K562 (cell line): ENCODE measurements around the gene GLYATL3.

Experiments used
- CAMTA2 ChIP-seq: fragments of 250-450 bp; sonication (Bioruptor Pico); conservative IDR thresholded peaks from 2 replicates; pipeline ENCODE4 v1.5.1; 2022
- CEBPB ChIP-seq: fragments of 450-650 bp; IDR thresholded peaks from 2 replicates; pipeline ENCODE4 v1.6.1; 2016; ENCODE audit warnings: missing genetic modification characterization, missing compliant biosample characterization
- CHD1 ChIP-seq: fragments of 200-600 bp; sonication (generic); IDR thresholded peaks from one replicate; pipeline ENCODE4 v1.6.1; 2012; ENCODE audit warnings: mild to moderate bottlenecking, moderate library complexity, low read length, inconsistent platforms
- GABPA ChIP-seq: fragments of 200-800 bp; sonication (Bioruptor generic); conservative IDR thresholded peaks from 2 replicates; pipeline ENCODE4 v1.6.1; 2016; ENCODE audit warnings: low read depth, missing genetic modification characterization, missing compliant biosample characterization
- NFRKB ChIP-seq: fragments of 450-650 bp; IDR thresholded peaks from 2 replicates; pipeline ENCODE4 v1.6.1; 2016; ENCODE audit warnings: low read depth
- RAD21 ChIP-seq, 2 experiments: fragments of 250-450 bp in 1 of 2; fragments of 450-650 bp in 1 of 2; sonication (Bioruptor Pico) in 1 of 2; formaldehyde crosslinking in 1 of 2; IDR thresholded peaks in 1 of 2; conservative IDR thresholded peaks in 1 of 2; 2 replicates each; pipeline versions ENCODE4 v1.4.0 to v1.8.0; 2020 to 2022; ENCODE audit warnings: mild to moderate bottlenecking in 2 of 2, moderate library complexity in 1 of 2
- RFX5 ChIP-seq: IDR thresholded peaks from 2 replicates; pipeline ENCODE4 v1.6.1; 2011; ENCODE audit warnings: low read depth, mild to moderate bottlenecking, improper control_type of control experiment, low read length
- TRIM28 ChIP-seq: fragments of 450-650 bp; IDR thresholded peaks from 2 replicates; pipeline ENCODE4 v1.6.1; 2017
- ZNF274 ChIP-seq: IDR thresholded peaks from 2 replicates; pipeline ENCODE4 v1.6.1; 2011; ENCODE audit warnings: low read depth, mild to moderate bottlenecking, low read length, moderate library complexity, borderline replicate concordance
- TF ChIP-seq, protein P1 (sequence below), 3 experiments: IDR thresholded peaks in 2 of 3; conservative IDR thresholded peaks in 1 of 3; 2 replicates each; pipeline ENCODE4 v1.5.1; 2011 to 2012; ENCODE audit warnings: low read length in 3 of 3, mild to moderate bottlenecking in 3 of 3, control low read depth in 2 of 3, improper control_type of control experiment in 1 of 3, inconsistent platforms in 1 of 3, low read depth in 1 of 3, mixed read lengths in 1 of 3, moderate library complexity in 1 of 3; ENCODE audit not compliant: insufficient read depth in 2 of 3
- TF ChIP-seq, protein P2 (sequence below), 2 experiments: fragments of 450-650 bp; formaldehyde crosslinking in 1 of 2; IDR thresholded peaks; 2 replicates each; pipeline versions ENCODE4 v1.4.0 to v1.6.1; 2014 to 2020; ENCODE audit warnings: mild to moderate bottlenecking in 2 of 2, borderline replicate concordance in 1 of 2, low read depth in 1 of 2
- TF ChIP-seq, protein P3 (sequence below): sonication (generic); formaldehyde crosslinking; IDR thresholded peaks from 2 replicates; pipeline ENCODE4 v1.8.1; 2022; ENCODE audit warnings: missing genetic modification reagents

DNA sequence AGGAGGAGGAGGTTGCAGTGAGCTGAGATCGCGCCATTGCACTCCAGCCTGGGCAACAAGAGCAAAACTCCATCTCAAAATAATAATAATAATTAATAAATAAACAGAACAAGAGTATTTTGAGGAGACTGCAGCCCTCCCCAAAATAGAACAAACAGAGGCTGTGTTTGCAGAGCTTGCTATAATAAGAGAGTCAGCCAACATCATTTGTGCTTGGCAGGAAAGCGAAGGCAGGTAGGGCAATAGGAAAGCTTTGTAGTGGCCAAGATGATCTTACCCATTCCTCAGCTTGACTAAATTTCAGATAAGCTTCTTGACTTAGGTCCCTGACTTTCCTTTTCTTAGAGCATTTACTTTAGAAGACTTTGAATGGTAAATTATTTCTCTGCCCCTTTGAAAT is 57.5 kb downstream of the GLYATL3 start:
- TF ChIP-seq CEBPB (tag) = no peak
- TF ChIP-seq, protein P1, sequence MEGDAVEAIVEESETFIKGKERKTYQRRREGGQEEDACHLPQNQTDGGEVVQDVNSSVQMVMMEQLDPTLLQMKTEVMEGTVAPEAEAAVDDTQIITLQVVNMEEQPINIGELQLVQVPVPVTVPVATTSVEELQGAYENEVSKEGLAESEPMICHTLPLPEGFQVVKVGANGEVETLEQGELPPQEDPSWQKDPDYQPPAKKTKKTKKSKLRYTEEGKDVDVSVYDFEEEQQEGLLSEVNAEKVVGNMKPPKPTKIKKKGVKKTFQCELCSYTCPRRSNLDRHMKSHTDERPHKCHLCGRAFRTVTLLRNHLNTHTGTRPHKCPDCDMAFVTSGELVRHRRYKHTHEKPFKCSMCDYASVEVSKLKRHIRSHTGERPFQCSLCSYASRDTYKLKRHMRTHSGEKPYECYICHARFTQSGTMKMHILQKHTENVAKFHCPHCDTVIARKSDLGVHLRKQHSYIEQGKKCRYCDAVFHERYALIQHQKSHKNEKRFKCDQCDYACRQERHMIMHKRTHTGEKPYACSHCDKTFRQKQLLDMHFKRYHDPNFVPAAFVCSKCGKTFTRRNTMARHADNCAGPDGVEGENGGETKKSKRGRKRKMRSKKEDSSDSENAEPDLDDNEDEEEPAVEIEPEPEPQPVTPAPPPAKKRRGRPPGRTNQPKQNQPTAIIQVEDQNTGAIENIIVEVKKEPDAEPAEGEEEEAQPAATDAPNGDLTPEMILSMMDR (IDR thresholded peaks at IDR 0.05 in 2 of 3, conservative IDR thresholded peaks at IDR 0.05 in 1 of 3; ENCODE audit: insufficient read depth in 2 of 3, low read depth in 1 of 3, low read length in 3 of 3) = no peak
- TF ChIP-seq RFX5 = no peak
- TF ChIP-seq, protein P2, sequence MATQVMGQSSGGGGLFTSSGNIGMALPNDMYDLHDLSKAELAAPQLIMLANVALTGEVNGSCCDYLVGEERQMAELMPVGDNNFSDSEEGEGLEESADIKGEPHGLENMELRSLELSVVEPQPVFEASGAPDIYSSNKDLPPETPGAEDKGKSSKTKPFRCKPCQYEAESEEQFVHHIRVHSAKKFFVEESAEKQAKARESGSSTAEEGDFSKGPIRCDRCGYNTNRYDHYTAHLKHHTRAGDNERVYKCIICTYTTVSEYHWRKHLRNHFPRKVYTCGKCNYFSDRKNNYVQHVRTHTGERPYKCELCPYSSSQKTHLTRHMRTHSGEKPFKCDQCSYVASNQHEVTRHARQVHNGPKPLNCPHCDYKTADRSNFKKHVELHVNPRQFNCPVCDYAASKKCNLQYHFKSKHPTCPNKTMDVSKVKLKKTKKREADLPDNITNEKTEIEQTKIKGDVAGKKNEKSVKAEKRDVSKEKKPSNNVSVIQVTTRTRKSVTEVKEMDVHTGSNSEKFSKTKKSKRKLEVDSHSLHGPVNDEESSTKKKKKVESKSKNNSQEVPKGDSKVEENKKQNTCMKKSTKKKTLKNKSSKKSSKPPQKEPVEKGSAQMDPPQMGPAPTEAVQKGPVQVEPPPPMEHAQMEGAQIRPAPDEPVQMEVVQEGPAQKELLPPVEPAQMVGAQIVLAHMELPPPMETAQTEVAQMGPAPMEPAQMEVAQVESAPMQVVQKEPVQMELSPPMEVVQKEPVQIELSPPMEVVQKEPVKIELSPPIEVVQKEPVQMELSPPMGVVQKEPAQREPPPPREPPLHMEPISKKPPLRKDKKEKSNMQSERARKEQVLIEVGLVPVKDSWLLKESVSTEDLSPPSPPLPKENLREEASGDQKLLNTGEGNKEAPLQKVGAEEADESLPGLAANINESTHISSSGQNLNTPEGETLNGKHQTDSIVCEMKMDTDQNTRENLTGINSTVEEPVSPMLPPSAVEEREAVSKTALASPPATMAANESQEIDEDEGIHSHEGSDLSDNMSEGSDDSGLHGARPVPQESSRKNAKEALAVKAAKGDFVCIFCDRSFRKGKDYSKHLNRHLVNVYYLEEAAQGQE (IDR thresholded peaks at IDR 0.05; ENCODE audit: borderline replicate concordance) = no peak
- TF ChIP-seq, protein P2 (CRISPR knock-in tag; IDR thresholded peaks at IDR 0.05; ENCODE audit: low read depth) = no peak
- no peak for TF ChIP-seq NFRKB
- TF ChIP-seq TRIM28 = no peak
- TF ChIP-seq RAD21 (CRISPR knock-in tag; conservative IDR thresholded peaks at IDR 0.05 in 1 of 2, IDR thresholded peaks at IDR 0.05 in 1 of 2) = no peak
- no peak for TF ChIP-seq CAMTA2 (CRISPR knock-in tag)
- TF ChIP-seq, protein P3, sequence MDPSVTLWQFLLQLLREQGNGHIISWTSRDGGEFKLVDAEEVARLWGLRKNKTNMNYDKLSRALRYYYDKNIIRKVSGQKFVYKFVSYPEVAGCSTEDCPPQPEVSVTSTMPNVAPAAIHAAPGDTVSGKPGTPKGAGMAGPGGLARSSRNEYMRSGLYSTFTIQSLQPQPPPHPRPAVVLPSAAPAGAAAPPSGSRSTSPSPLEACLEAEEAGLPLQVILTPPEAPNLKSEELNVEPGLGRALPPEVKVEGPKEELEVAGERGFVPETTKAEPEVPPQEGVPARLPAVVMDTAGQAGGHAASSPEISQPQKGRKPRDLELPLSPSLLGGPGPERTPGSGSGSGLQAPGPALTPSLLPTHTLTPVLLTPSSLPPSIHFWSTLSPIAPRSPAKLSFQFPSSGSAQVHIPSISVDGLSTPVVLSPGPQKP = no peak
- no peak for TF ChIP-seq GABPA (tag)
- no peak for TF ChIP-seq ZNF274
- no peak for TF ChIP-seq CHD1
